Heart right ventricle (tissue), 16 donors: ENCODE results near the gene NAPA. TPM values are rescaled to one million over a fixed set of nuclear protein-coding genes. Genes with fewer than 3 reads are reported as not detected.

Source experiments
- ATAC-seq, 8 donors: fragments of 200-7000 bp; cut with Tn5 transposase; one replicate each; pipeline ENCODE4 v1.9.1; 2020; ENCODE audit warnings: mild to moderate bottlenecking in 8 of 8, moderate library complexity in 8 of 8, moderate number of reproducible peaks in 1 of 8
- DNase-seq, 2 donors: peaks; one replicate each; pipeline ENCODE4 v3.0.0-alpha.2; 2020
- H3K27ac ChIP-seq, 10 donors: fragments of 200-600 bp; sonication (generic) in 2 of 10; one replicate each; pipeline versions ENCODE4 v1.5.0 to v1.8.0; 2020 to 2022; ENCODE audit warnings: mild to moderate bottlenecking in 3 of 10
- H3K27me3 ChIP-seq, 7 donors: fragments of 200-600 bp; one replicate each; pipeline ENCODE4 v1.8.0; 2021 to 2022; ENCODE audit warnings: mild to moderate bottlenecking in 2 of 7
- H3K36me3 ChIP-seq, 9 donors: fragments of 200-600 bp; sonication (generic) in 1 of 9; one replicate each; pipeline versions ENCODE4 v1.5.0 to v1.8.0; 2020 to 2022; ENCODE audit warnings: mild to moderate bottlenecking in 2 of 9
- H3K4me1 ChIP-seq, 9 donors: fragments of 200-600 bp; sonication (generic) in 1 of 9; one replicate each; pipeline versions ENCODE4 v1.5.0 to v1.8.0; 2020 to 2022; ENCODE audit warnings: mild to moderate bottlenecking in 4 of 9
- H3K4me3 ChIP-seq, 10 donors: fragments of 200-600 bp; sonication (generic) in 2 of 10; one replicate each; pipeline versions ENCODE4 v1.5.0 to v1.8.0; 2020 to 2022; ENCODE audit warnings: mild to moderate bottlenecking in 7 of 10, moderate library complexity in 2 of 10
- H3K9me3 ChIP-seq, 11 donors: fragments of 200-600 bp in 10 of 11; sonication (generic) in 2 of 11; one replicate each; pipeline versions ENCODE4 v1.5.0 to v1.8.0; 2013 to 2022; ENCODE audit warnings: mild to moderate bottlenecking in 2 of 11, control low read depth in 1 of 11, moderate library complexity in 1 of 11
- WGBS, 2 donors: extraction: QIAGEN DNeasy Blood & Tissue Kit; methylation state at CpG; one replicate each; pipeline ENCODE4 v1.1.7; 2013; ENCODE audit warnings: inconsistent platforms in 1 of 2; 5-methylcytosine and 5-hydroxymethylcytosine counted together
- intact Hi-C, 10 donors: fragments of 100-400 bp; cut with DNase I; formaldehyde crosslinking; loops; one replicate each; pipeline versions ENCODE4 v1.11.1 to v1.14.2; 2022
- polyA plus RNA-seq, 2 donors: library from polyadenylated mRNA; stranded (reverse); fragments of 200-250 nt; gene quantifications; one replicate each; pipeline ENCODE4 v1.2.3, GENCODE V29; 2013
- total RNA-seq, 10 donors: library from RNA; stranded (reverse); fragmentation: NEBNext Ultra II Directional in 3 of 10; extraction: Animal tissue kit (Norgen Biotek cat#: 25700) in 3 of 10; gene quantifications; one replicate each; pipeline versions ENCODE4 v1.2.1 to v1.2.4, GENCODE V29; 2021 to 2023
- TF ChIP-seq, protein P1 (sequence below), 9 donors: fragments of 200-600 bp; sonication (generic) in 2 of 9; IDR thresholded peaks; one replicate each; pipeline versions ENCODE4 v1.5.0 to v1.8.0; 2021 to 2022; ENCODE audit warnings: antibody characterized with exemption in 9 of 9, mild to moderate bottlenecking in 5 of 9, moderate library complexity in 1 of 9
- donor health status: Arrhythmogenic right ventricular cardiomyopathy.
- donor health status: ischemic (EF 13 %, LVEDD 7.1; RV severe dilation, severe dysfunction).
- donor health status: healthy with polysubstance abuse.
- donor health status: DM: no; HTN: yes; CAD: no.
- donor health status: DM: no; HTN: no; CAD: no.
- donor health status: ischemic (EF 25% LVEDD 6.9; RV normal size, moderate dysfunction).
- donor health status: ischemic (EF 25% LVEDD 5.7; RV mildly dilated, moderate dysfunction).
- donor health status: healthy.
- donor health status: DM: yes; HTN: yes; CAD: no.
- donor health status: Ischemic cardiomyopathy.
- donor health status: ischemic (EF 35%, LVEDD 5.7; RV mildly dilated, moderate dysfunction).
- donor health status: nonischemic (EF 11% LVEDD 7.7; RV severe dilation, severe dysfunction).
- donor health status: DM: yes; HTN: yes; CAD: no.
- donor health status: PGD.
- donor health status: ischemic (EF 29% LVEDD 5.4; RV normal size, mild dysfunction).
- donor health status: nonischemic (EF 23%, LVEDD 6.1; RV moderate dilation, normal function).

Gene NAPA
- total and polyA plus RNA-seq, 12 donors: 115 to 183 (median 125) TPM

DNA sequence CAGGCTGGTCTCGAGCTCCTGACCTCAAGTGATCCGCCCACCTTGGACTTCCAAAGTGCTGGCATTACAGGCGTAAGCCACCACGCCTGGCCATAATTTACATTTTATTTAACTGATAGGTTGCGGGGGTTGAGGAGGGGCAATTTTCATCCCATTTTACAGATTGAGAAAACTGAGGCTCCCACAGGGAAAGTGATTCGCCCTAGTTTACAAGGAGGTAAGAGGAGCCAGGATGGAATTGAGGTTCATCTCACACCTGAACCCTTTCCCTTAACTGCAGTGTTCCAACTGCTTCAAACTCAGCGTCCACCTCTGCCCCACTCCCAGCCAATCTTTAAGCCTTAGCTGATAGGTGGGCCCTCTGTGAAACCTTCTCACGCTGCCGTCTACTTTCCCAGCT, 4.0 kb upstream of the NAPA start:
- H3K36me3 ChIP-seq: no peaks in the 10 kb centered on the region
- ATAC-seq: no peak

DNA sequence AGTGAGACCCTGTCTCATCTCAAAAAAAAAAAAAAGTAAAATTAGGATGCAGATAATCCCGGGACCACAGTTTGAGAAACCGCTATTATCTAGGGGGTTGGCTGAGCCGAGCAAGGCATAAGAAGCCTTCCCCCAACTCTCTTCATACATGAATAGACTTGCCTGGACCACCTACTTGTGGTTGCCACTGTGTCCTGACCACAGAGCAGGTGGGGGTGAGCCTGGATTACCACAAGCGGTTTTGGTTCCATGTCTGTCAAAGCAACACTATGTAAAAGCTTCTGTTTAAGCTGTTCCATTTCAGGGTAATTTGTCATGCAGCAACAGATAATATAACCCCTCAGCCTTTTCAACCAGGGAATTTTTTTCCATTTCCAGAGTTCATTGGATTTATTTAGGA, 3.3 kb upstream of the NAPA start:
- TF ChIP-seq, protein P1, sequence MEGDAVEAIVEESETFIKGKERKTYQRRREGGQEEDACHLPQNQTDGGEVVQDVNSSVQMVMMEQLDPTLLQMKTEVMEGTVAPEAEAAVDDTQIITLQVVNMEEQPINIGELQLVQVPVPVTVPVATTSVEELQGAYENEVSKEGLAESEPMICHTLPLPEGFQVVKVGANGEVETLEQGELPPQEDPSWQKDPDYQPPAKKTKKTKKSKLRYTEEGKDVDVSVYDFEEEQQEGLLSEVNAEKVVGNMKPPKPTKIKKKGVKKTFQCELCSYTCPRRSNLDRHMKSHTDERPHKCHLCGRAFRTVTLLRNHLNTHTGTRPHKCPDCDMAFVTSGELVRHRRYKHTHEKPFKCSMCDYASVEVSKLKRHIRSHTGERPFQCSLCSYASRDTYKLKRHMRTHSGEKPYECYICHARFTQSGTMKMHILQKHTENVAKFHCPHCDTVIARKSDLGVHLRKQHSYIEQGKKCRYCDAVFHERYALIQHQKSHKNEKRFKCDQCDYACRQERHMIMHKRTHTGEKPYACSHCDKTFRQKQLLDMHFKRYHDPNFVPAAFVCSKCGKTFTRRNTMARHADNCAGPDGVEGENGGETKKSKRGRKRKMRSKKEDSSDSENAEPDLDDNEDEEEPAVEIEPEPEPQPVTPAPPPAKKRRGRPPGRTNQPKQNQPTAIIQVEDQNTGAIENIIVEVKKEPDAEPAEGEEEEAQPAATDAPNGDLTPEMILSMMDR (IDR thresholded peaks at IDR 0.05): no peak
- ATAC-seq (no peak), DNase-seq (no peak)
- 65 to 73% methylated on average over 4 of the region's 4 CpGs for WGBS, 2 donors
- Histone ChIP-seq H3K9me3 (no peaks in the 10 kb centered on the region), H3K4me3 (no peak overlapping the region), H3K4me1 (peaks cover 5 to 45% (median 36%) of the 10 kb centered on the region in 9 donors), H3K27ac (no peak overlapping the region), H3K27me3 (peaks cover 0 to 17% (median 0%) of the 10 kb centered on the region in 7 donors), H3K36me3 (no peaks in the 10 kb centered on the region)
- intact Hi-C loops: loop anchor here in 9 of 10 donors (2.0 to 10.0 kb wide), 9 partner anchors 36 to 179 kb away; partner anchors contain the start of genes BICRA (in 3 of the 9) and KPTN (in 1 of the 9)

More for the DNA sequence above, 4.0 kb upstream of the NAPA start:
- WGBS, 2 donors: 80 to 85% methylated on average over 9 of the region's 9 CpGs
- TF ChIP-seq, protein P1 (IDR thresholded peaks at IDR 0.05): no peak
- no peaks in the 10 kb centered on the region for H3K9me3 ChIP-seq
- intact Hi-C loops: loop anchor here in 9 of 10 donors (2.0 to 10.0 kb wide), 9 partner anchors 37 to 178 kb away; partner anchors contain the start of genes BICRA (in 3 of the 9) and KPTN (in 1 of the 9)
- H3K4me1 ChIP-seq: peaks cover 0 to 45% (median 29%) of the 10 kb centered on the region in 9 donors
- H3K27me3 ChIP-seq: peaks cover 0 to 17% (median 0%) of the 10 kb centered on the region in 7 donors
- no peak for DNase-seq
- H3K27ac ChIP-seq: no peak overlapping the region
- H3K4me3 ChIP-seq: no peak overlapping the region

DNA sequence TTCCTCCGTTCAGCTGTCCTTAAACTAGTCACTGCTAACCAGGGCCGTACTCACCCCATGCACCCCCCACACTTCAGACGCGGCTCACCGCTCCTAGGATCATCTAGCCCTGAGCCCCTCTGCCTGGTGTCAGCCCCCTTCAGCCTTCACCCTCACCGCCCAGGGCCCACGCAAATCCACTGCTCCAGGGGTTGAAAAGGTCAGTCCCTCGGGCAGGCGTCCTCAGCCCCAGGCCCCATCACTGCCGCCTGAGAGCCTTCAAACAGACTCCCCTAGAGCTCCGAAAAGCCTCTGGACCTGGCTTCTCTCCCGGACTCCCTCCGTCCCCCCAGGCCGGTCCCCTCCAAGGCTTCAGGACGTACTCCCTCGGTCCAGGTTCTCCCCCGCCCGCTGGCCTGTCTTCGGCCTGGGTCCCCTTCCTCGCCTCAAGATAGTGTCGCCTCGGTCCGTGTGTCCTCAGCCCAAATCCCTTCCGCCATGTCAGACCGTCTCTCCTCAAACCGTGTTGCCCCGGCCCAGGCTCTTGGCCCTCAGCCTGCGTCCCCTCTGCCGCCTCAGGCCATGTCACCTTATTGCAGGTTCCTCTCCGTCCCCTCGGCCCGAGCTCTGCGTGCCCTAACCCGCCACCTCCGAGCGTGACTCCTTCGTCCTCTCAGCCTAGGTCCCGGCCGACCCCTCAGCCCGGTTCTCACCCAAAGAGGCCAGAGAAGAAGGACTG, 553 bp downstream of the NAPA start:
- TF ChIP-seq, protein P1 (IDR thresholded peaks at IDR 0.05): no peak
- Histone ChIP-seq H3K9me3 (no peaks in the 10 kb centered on the region), H3K27ac (peak overlapping the region; percentile 49 to 99 (median 96)), H3K4me1 (peaks cover 34 to 60% (median 57%) of the 10 kb centered on the region in 9 donors), H3K4me3 (peak overlapping the region; percentile 81 to 99 (median 94)), H3K36me3 (no peaks in the 10 kb centered on the region), H3K27me3 (no peaks in the 10 kb centered on the region)
- DNase-seq: no peak
- peak in 1 of 8 donors; percentile 9 for ATAC-seq
- intact Hi-C loops: loop anchor here in 8 of 10 donors (2.0 to 10.0 kb wide), 8 partner anchors 77 to 183 kb away; partner anchors contain the start of gene BICRA (in 3 of the 8)
- WGBS, 2 donors: 3 to 4% methylated on average over 40 of the region's 40 CpGs

DNA sequence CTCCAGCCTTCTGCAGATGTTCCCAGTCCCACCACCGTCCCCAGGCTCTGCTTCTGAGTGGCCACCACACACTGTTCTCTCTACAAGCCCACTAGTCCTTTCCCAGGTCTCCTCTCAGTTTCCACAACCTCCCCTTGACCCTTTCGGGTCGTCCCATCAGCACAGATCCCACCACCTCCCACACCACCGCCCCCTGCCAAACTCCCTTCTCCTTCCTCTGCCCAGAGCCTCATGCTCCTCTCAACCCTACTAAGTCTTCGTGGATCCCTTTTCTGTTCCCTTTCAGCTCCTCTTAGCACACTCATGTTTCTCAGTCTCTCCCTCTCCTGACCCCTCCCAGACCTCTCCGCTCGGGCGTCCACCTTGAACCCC, 1.9 kb downstream of the NAPA start:
- no peak for ATAC-seq
- Histone ChIP-seq H3K27me3 (no peaks in the 10 kb centered on the region), H3K4me3 (peak overlapping the region in 8 of 10 donors; percentile 85 to 97 (median 94)), H3K9me3 (no peaks in the 10 kb centered on the region), H3K4me1 (peaks cover 39 to 74% (median 70%) of the 10 kb centered on the region in 9 donors), H3K27ac (peak overlapping the region in 8 of 10 donors; percentile 35 to 99 (median 96)), H3K36me3 (no peaks in the 10 kb centered on the region)
- 65 to 74% methylated on average over 8 of the region's 8 CpGs for WGBS, 2 donors
- no peak for DNase-seq
- TF ChIP-seq, protein P1 (IDR thresholded peaks at IDR 0.05): no peak
- intact Hi-C loops: loop anchor here in 5 of 10 donors (5.0 to 10.0 kb wide), 5 partner anchors 76 to 184 kb away; partner anchors contain the start of gene BICRA (in 2 of the 5)
